GM19035 (cell line): ENCODE results near the gene FKBP9.
"Not testable (repeated sequence)": the region's sequence is repeated elsewhere in the genome, so short reads cannot be mapped to it uniquely, and the experiment has no call there.

ENCODE experiments used
- ATAC-seq: cut with Tn5 transposase; IDR thresholded peaks from one replicate; pipeline ENCODE4 v1.9.1; 2021; ENCODE audit not compliant: unreplicated experiment

The FKBP9 gene

GRCh38 chr7:32952876-32953275 lies 4.4 kb upstream of the FKBP9 start:
- no peak for ATAC-seq

- no peak for ATAC-seq
Measured at GRCh38 chr7:32958046-32959025, 1.1 kb downstream of the FKBP9 start.

GRCh38 chr7:32963880-32964301 lies 6.7 kb downstream of the FKBP9 start:
- ATAC-seq: not testable (repeated sequence)

GRCh38 chr7:32964461-32965159 lies 7.4 kb downstream of the FKBP9 start:
- ATAC-seq: peak; percentile 96

- ATAC-seq: not testable (repeated sequence)
Measured at GRCh38 chr7:32966489-32967267, 9.4 kb downstream of the FKBP9 start.

- not testable (repeated sequence) for ATAC-seq
Measured at GRCh38 chr7:32967268-32967582, 10.0 kb downstream of the FKBP9 start.

GRCh38 chr7:32971967-32972366 lies 14.7 kb downstream of the FKBP9 start:
- ATAC-seq: not testable (repeated sequence)

GRCh38 chr7:32977159-32977558 lies 19.9 kb downstream of the FKBP9 start:
- not testable (repeated sequence) for ATAC-seq

- ATAC-seq: not testable (repeated sequence)
Measured at GRCh38 chr7:32979246-32979645, 22.0 kb downstream of the FKBP9 start.

GRCh38 chr7:32979902-32980301 lies 22.7 kb downstream of the FKBP9 start:
- ATAC-seq: not testable (repeated sequence)

- ATAC-seq: peak; percentile 60
Measured at GRCh38 chr7:32988148-32988547, 30.9 kb downstream of the FKBP9 start.

- ATAC-seq: not testable (repeated sequence)
Measured at GRCh38 chr7:32991068-32991585, 33.9 kb downstream of the FKBP9 start.

- not testable (repeated sequence) for ATAC-seq
Measured at GRCh38 chr7:32991975-32992700, 34.9 kb downstream of the FKBP9 start.

GRCh38 chr7:32992750-32993149 lies 35.5 kb downstream of the FKBP9 start:
- not testable (repeated sequence) for ATAC-seq

- not testable (repeated sequence) for ATAC-seq
Measured at GRCh38 chr7:32997956-32998355, 40.7 kb downstream of the FKBP9 start.

- peak; percentile 66 for ATAC-seq
Measured at GRCh38 chr7:32998361-32999171, 41.3 kb downstream of the FKBP9 start.

GRCh38 chr7:32999380-32999779 lies 42.1 kb downstream of the FKBP9 start:
- ATAC-seq: not testable (repeated sequence)

GRCh38 chr7:33003111-33003510 lies 45.9 kb downstream of the FKBP9 start:
- not testable (repeated sequence) for ATAC-seq

- ATAC-seq: not testable (repeated sequence)
Measured at GRCh38 chr7:33004104-33004616, 46.9 kb downstream of the FKBP9 start.
